Measurements from ENCODE around the gene CDH1.

DNA sequence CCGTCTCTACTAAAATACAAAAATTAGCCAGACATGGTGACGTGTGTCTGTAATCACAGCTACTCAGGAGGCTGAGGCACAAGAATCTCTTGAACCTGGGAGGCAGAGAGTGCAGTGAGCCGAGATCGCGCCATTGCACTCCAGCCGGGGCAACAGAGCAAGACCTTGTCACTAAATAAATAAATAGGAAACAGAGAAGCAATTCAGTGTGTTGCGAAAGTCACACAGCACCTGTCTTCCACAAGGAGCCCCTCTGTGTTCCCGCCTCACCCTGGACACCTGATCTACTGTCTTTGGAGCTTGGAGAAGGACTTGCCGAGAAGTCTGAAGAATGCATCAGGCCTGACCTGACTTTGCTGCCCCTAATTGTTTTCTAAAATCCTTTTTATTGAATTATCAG is 3.5 kb upstream of the CDH1 start:
- TF ChIP-seq, protein P1, sequence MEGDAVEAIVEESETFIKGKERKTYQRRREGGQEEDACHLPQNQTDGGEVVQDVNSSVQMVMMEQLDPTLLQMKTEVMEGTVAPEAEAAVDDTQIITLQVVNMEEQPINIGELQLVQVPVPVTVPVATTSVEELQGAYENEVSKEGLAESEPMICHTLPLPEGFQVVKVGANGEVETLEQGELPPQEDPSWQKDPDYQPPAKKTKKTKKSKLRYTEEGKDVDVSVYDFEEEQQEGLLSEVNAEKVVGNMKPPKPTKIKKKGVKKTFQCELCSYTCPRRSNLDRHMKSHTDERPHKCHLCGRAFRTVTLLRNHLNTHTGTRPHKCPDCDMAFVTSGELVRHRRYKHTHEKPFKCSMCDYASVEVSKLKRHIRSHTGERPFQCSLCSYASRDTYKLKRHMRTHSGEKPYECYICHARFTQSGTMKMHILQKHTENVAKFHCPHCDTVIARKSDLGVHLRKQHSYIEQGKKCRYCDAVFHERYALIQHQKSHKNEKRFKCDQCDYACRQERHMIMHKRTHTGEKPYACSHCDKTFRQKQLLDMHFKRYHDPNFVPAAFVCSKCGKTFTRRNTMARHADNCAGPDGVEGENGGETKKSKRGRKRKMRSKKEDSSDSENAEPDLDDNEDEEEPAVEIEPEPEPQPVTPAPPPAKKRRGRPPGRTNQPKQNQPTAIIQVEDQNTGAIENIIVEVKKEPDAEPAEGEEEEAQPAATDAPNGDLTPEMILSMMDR (IDR thresholded peaks at IDR 0.05): no peak
- TF ChIP-seq POLR2A (IDR thresholded peaks at IDR 0.05): no peak
